Suprapubic skin (tissue), 4 donors: ENCODE data around the gene IFIT1B.
"Not testable (repeated sequence)": the region's sequence is repeated elsewhere in the genome, so short reads cannot be mapped to it uniquely, and the experiment has no call there.

ENCODE experiments used
- CTCF ChIP-seq, 2 donors: fragments of 200-600 bp in 1 of 2; fragments of 450-650 bp in 1 of 2; sonication (generic) in 1 of 2; IDR thresholded peaks; one replicate each; pipeline ENCODE4 v1.5.1; 2016 to 2019; ENCODE audit warnings: antibody characterized with exemption in 2 of 2, mild to moderate bottlenecking in 1 of 2, moderate library complexity in 1 of 2
- EP300 ChIP-seq: sonication (generic); formaldehyde crosslinking; IDR thresholded peaks from one replicate; pipeline ENCODE4 v1.6.1; 2017; ENCODE audit warnings: antibody characterized with exemption
- POLR2A ChIP-seq, 2 donors: fragments of 450-650 bp; IDR thresholded peaks; one replicate each; pipeline ENCODE4 v1.6.1; 2017; ENCODE audit warnings: antibody characterized with exemption in 2 of 2, mild to moderate bottlenecking in 2 of 2, moderate library complexity in 2 of 2
- POLR2AphosphoS5 ChIP-seq, 3 donors: sonication (generic); formaldehyde crosslinking; IDR thresholded peaks; one replicate each; pipeline ENCODE4 v1.6.1; 2017; ENCODE audit warnings: antibody characterized with exemption in 3 of 3

GRCh38 chr10:89407792-89408191 is 29.9 kb downstream of the IFIT1B start:
- not testable (repeated sequence) for TF ChIP-seq CTCF (IDR thresholded peaks at IDR 0.05); EP300; POLR2A (IDR thresholded peaks at IDR 0.05); POLR2AphosphoS5 (IDR thresholded peaks at IDR 0.05)
